GM12873 (cell line): ENCODE data around the gene HCLS1.

Source experiments
- TF ChIP-seq, protein P1 (sequence below): IDR thresholded peaks from 2 replicates; pipeline ENCODE4 v1.5.1; 2012; ENCODE audit warnings: low read depth, mild to moderate bottlenecking, moderate library complexity, low read length, control low read depth; ENCODE audit not compliant: insufficient read depth; ENCODE audit errors: missing control alignments

Gene HCLS1

GRCh38 chr3:121619691-121620090 is 41.0 kb downstream of the HCLS1 start:
- TF ChIP-seq, protein P1, sequence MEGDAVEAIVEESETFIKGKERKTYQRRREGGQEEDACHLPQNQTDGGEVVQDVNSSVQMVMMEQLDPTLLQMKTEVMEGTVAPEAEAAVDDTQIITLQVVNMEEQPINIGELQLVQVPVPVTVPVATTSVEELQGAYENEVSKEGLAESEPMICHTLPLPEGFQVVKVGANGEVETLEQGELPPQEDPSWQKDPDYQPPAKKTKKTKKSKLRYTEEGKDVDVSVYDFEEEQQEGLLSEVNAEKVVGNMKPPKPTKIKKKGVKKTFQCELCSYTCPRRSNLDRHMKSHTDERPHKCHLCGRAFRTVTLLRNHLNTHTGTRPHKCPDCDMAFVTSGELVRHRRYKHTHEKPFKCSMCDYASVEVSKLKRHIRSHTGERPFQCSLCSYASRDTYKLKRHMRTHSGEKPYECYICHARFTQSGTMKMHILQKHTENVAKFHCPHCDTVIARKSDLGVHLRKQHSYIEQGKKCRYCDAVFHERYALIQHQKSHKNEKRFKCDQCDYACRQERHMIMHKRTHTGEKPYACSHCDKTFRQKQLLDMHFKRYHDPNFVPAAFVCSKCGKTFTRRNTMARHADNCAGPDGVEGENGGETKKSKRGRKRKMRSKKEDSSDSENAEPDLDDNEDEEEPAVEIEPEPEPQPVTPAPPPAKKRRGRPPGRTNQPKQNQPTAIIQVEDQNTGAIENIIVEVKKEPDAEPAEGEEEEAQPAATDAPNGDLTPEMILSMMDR, result no peak

DNA sequence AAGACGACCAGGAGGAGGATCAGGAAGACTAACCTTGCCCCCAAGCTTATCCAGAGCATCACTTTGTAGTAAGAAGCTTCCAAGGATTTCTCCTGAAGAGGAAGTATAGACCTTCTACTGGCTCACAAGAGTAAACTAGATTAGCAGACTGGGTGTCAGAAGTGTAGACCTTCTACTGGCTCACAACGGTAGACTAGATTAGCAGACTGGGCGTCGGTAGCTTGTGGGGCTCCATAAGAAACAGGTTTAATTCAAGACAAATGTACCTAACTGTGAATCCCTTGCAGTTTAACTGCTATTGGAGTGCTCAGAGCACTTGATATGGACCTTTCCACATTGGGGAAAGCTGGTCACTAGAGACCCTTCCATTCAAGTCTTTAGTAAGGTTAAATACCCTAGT is 54.6 kb downstream of the HCLS1 start:
- TF ChIP-seq, protein P1, result no peak

- TF ChIP-seq, protein P1, result no peak
Observed at GRCh38 chr3:121604759-121605158, 55.9 kb downstream of the HCLS1 start.

DNA sequence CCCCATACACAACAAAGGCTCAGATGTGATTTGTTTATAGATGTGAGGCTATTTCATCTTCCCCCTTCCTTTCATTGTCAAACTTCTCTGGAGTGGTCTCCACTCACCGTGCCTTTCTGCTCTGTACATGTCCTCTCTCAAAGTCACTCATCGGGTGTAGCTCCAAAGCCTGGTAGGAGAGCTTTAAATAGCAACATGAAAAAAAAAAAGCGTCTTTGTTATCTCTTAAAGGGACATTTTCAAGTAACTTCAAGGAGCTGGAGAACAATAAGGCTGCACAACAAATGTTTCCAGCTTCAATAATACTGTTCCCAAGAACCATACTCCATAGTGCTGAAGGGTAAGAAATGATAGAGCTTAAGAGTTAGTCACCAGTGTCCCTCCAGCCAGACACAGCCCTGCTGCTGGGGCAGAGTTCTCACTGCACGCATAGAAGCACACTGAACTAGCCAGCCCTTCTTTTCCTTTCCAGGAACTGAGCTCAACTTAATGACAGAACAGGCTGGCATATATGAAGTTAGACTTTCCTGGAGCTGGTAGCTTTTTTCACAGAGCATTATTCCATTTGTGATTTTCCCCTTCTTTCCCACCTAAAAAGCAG is 59.4 kb downstream of the HCLS1 start:
- TF ChIP-seq, protein P1, result no peak

GRCh38 chr3:121598564-121598963 is 62.1 kb downstream of the HCLS1 start:
- TF ChIP-seq, protein P1, result no peak

DNA sequence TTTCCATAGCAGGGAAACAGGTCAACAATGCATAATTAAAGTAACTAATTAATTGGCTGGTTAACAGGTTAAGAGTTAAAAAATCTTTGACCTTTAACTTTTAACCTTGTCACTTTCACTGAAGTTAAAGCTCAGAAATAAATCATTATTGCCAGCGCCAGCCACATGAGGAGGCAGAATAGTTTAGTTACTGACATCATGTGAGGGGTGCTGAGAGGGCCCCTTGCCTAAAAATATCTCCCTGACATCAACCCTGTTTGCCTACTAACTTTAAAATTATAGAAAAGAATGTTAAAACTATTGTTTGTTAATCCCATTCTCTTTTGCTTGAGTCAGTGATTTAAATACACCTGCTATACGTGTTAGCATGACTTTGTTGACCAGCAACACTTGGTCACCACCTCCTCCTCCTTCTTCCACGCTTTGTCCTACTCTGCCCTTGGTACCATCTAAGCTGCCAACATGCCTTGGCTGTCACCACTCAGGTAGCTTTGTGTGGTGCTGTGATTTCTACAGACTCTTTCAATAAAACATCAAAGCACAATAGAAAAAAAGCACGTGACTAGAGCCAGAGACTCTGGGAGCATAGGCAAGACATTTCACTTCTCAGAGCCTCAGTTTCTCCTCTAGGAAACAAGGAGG is 64.8 kb downstream of the HCLS1 start:
- TF ChIP-seq, protein P1, result no peak

GRCh38 chr3:121594850-121595249 is 65.9 kb downstream of the HCLS1 start:
- TF ChIP-seq, protein P1, result no peak
